DND-41 (cell line): ENCODE measurements around the gene PLXNB3.
A peak's percentile ranks its signal among the peaks of the same experiment; 100 is the strongest.

Experiments used
- ATAC-seq: fragments of 200-7000 bp; cut with Tn5 transposase; 3 replicates; pipeline ENCODE4 v1.9.1; 2021; ENCODE audit warnings: low read depth; ENCODE audit not compliant: insufficient read depth
- DNase-seq: peaks from one replicate; pipeline ENCODE4 v3.0.0-alpha.2; 2020
- H2AFZ ChIP-seq: 2 replicates; pipeline ENCODE4 v1.6.0; 2012; ENCODE audit warnings: low read depth, low read length
- H3K27ac ChIP-seq: 2 replicates; pipeline ENCODE4 v1.5.1; 2012; ENCODE audit warnings: low read length, inconsistent platforms
- H3K27me3 ChIP-seq: fragments of 200-600 bp; sonication (generic); 2 replicates; pipeline ENCODE4 v1.6.0; 2012; ENCODE audit warnings: low read length, mild to moderate bottlenecking, inconsistent platforms; ENCODE audit not compliant: insufficient read depth, poor library complexity
- H3K36me3 ChIP-seq: 2 replicates; pipeline ENCODE4 v1.5.1; 2012; ENCODE audit warnings: low read length, inconsistent platforms; ENCODE audit not compliant: insufficient read depth
- H3K4me1 ChIP-seq: 2 replicates; pipeline ENCODE4 v1.5.1; 2012; ENCODE audit warnings: mild to moderate bottlenecking, low read length; ENCODE audit not compliant: insufficient read depth
- H3K4me2 ChIP-seq: 2 replicates; pipeline ENCODE4 v1.6.0; 2012; ENCODE audit warnings: mild to moderate bottlenecking, moderate library complexity, low read length, inconsistent platforms; ENCODE audit not compliant: insufficient read depth
- H3K4me3 ChIP-seq, 2 experiments: fragments of 200-600 bp in 1 of 2; shearing (Covaris generic) in 1 of 2; 2 replicates each; pipeline ENCODE4 v1.5.1; 2012 to 2016; ENCODE audit warnings: inconsistent platforms in 2 of 2, low read length in 2 of 2, mild to moderate bottlenecking in 2 of 2, low read depth in 1 of 2, moderate library complexity in 1 of 2
- H3K79me2 ChIP-seq: 2 replicates; pipeline ENCODE4 v1.6.0; 2012; ENCODE audit warnings: low read length, inconsistent platforms; ENCODE audit not compliant: insufficient read depth
- H3K9ac ChIP-seq: 2 replicates; pipeline ENCODE4 v1.6.0; 2012; ENCODE audit warnings: low read depth, mild to moderate bottlenecking, inconsistent platforms, low read length, moderate library complexity
- H3K9me3 ChIP-seq: 2 replicates; pipeline ENCODE4 v1.5.1; 2012; ENCODE audit warnings: low read length, moderate library complexity, mild to moderate bottlenecking, inconsistent platforms; ENCODE audit not compliant: insufficient read depth, severe bottlenecking
- H4K20me1 ChIP-seq: 2 replicates; pipeline ENCODE4 v1.6.0; 2012; ENCODE audit warnings: low read length; ENCODE audit not compliant: insufficient read depth
- EZH2 ChIP-seq: IDR thresholded peaks from 3 replicates; pipeline ENCODE4 v1.6.1; 2012; ENCODE audit warnings: borderline replicate concordance, low read depth, mild to moderate bottlenecking, moderate library complexity, low read length, inconsistent platforms; ENCODE audit not compliant: severe bottlenecking
- TF ChIP-seq, protein P1 (sequence below): IDR thresholded peaks from 2 replicates; pipeline ENCODE4 v1.5.1; 2012; ENCODE audit warnings: borderline replicate concordance, low read length, moderate library complexity, mild to moderate bottlenecking; ENCODE audit not compliant: poor library complexity, severe bottlenecking; ENCODE audit errors: extremely low read depth

PLXNB3 gene

DNA sequence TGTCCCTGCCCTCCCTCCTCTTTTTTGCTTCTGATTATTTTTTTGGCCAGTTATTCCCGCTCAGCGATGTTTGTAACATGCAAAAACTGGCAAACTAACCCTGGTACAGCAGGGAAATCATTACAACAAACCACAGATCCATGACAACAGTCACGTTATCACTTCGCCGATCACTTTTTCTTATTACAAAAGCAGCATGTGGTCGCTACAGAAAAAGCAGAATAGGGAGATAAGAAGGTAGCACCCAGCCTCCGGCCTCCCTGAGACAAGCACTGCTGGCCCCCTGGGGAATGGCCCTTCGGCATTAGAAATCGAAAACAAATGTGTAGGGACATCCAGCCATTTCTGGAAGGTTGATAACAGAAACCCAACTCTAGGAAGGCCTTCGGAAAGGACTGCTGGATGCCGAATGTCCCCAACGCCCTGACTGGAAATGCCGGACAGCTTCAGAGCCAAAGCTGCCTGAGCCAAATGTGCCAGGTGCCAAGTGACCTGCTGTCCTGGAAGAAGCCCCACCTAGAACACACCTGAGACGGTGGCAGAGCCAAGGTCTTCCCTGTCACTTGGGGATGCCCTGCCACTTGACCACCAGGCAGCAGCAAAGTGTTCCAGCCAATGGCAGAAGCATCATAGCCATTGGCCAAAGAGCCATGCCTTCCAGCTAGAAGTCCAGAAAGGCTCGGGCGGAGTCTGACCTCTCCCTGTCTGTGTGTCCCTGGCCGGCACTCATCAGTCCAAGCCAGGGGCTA lies 27.2 kb downstream of the PLXNB3 start:
- H3K27ac ChIP-seq: no peak overlapping the region
- no peak for DNase-seq
- H3K79me2 ChIP-seq: peaks cover 58% of the 10 kb centered on the region
- H3K9me3 ChIP-seq: no peaks in the 10 kb centered on the region
- peaks cover 33% of the 10 kb centered on the region for H3K4me1 ChIP-seq
- TF ChIP-seq, protein P1, sequence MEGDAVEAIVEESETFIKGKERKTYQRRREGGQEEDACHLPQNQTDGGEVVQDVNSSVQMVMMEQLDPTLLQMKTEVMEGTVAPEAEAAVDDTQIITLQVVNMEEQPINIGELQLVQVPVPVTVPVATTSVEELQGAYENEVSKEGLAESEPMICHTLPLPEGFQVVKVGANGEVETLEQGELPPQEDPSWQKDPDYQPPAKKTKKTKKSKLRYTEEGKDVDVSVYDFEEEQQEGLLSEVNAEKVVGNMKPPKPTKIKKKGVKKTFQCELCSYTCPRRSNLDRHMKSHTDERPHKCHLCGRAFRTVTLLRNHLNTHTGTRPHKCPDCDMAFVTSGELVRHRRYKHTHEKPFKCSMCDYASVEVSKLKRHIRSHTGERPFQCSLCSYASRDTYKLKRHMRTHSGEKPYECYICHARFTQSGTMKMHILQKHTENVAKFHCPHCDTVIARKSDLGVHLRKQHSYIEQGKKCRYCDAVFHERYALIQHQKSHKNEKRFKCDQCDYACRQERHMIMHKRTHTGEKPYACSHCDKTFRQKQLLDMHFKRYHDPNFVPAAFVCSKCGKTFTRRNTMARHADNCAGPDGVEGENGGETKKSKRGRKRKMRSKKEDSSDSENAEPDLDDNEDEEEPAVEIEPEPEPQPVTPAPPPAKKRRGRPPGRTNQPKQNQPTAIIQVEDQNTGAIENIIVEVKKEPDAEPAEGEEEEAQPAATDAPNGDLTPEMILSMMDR: no peak
- TF ChIP-seq EZH2: no peak
- H2AFZ ChIP-seq: no peak overlapping the region
- no peak overlapping the region for H3K4me2 ChIP-seq
- peaks cover 67% of the 10 kb centered on the region for H3K36me3 ChIP-seq
- H3K4me3 ChIP-seq: no peak overlapping the region
- no peak overlapping the region for H3K9ac ChIP-seq
- H4K20me1 ChIP-seq: peaks cover 31% of the 10 kb centered on the region
- no peak for ATAC-seq
- H3K27me3 ChIP-seq: no peaks in the 10 kb centered on the region

DNA sequence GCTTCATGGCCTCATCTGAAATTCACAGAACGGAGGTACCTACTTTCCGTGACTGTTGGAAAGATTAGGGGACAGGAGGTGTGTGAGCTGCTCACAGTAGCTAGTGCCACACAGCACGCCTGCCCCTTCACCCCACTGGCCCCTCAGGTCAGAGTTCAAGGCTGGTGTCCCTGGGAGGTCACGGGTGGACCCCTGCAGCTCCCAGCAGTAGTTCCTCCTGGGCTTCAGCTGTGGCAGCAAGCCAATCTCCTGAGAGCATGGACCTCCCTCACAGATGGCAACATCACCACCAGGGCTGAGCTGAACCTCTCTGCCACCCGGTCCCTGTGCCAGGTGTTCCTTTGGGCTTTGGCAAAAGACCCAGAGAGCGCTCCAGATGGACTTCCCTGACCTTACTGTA lies 28.3 kb downstream of the PLXNB3 start:
- peak overlapping the region in 1 of 2 experiments; percentile 97; a peak in 2 of 4 replicates for H3K4me3 ChIP-seq

DNA sequence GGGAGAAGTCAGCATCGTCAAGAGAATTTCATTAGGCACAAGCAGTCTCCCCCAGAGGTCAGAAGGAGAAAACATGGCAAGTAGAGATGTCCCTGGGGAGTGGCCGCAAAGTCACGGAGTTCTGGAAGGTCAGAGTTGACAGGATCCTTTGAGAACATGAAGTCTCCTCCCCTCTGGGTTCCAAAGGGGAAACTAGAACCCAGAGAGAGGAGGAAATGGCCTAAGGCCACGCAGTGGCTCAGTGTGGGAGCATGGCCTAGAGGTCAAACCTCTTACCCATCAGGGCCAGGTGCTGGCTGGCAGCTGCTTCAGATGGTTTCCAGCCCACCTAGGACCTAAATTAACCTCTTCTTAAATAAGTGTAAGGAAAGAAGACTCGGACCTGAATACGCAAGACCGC lies 29.2 kb downstream of the PLXNB3 start:
- Histone ChIP-seq H2AFZ (peak overlapping the region; percentile 81; the same call in 1 of the 2 replicates), H4K20me1 (peaks cover 38% of the 10 kb centered on the region), H3K4me3 (peak overlapping the region; percentile 53 to 97; a peak in 3 of 4 replicates), H3K36me3 (peaks cover 67% of the 10 kb centered on the region), H3K9me3 (no peaks in the 10 kb centered on the region), H3K79me2 (peaks cover 64% of the 10 kb centered on the region), H3K4me2 (peak overlapping the region; percentile 82), H3K27ac (peak overlapping the region; percentile 94), H3K27me3 (no peaks in the 10 kb centered on the region), H3K4me1 (peaks cover 39% of the 10 kb centered on the region), H3K9ac (peak overlapping the region; percentile 79)
- no peak for DNase-seq
- ATAC-seq: no peak
- TF ChIP-seq EZH2: no peak
- TF ChIP-seq, protein P1: no peak

More for the DNA sequence above, 28.3 kb downstream of the PLXNB3 start:
- no peak overlapping the region; the same call in 1 of the 2 replicates for H3K27ac ChIP-seq
- peaks cover 39% of the 10 kb centered on the region for H3K4me1 ChIP-seq
- peaks cover 67% of the 10 kb centered on the region for H3K36me3 ChIP-seq
- H3K4me2 ChIP-seq: peak overlapping the region; percentile 82
- no peaks in the 10 kb centered on the region for H3K27me3 ChIP-seq
- H3K79me2 ChIP-seq: peaks cover 64% of the 10 kb centered on the region
- ATAC-seq: no peak
- no peak overlapping the region for H2AFZ ChIP-seq
- peaks cover 35% of the 10 kb centered on the region for H4K20me1 ChIP-seq
- no peaks in the 10 kb centered on the region for H3K9me3 ChIP-seq
- TF ChIP-seq, protein P1: no peak
- TF ChIP-seq EZH2: no peak
- DNase-seq: no peak
- H3K9ac ChIP-seq: peak overlapping the region; percentile 79; the same call in 1 of the 2 replicates
